NB4 (cell line): ENCODE measurements around the gene P2RY8.

ENCODE experiments used
- DNase-seq: peaks from one replicate; pipeline ENCODE4 v3.0.0; 2010; ENCODE audit warnings: low read depth
- H3K4me3 ChIP-seq: one replicate; pipeline ENCODE4 v1.5.1; 2011; ENCODE audit warnings: mild to moderate bottlenecking, low read depth, low read length, moderate library complexity
- CTCF ChIP-seq: IDR thresholded peaks from one replicate; pipeline ENCODE4 v1.5.1; 2012; ENCODE audit warnings: low read depth, low read length
- MAX ChIP-seq: IDR thresholded peaks from 2 replicates; pipeline ENCODE4 v1.6.1; 2011; ENCODE audit warnings: low read depth, low read length
- MYC ChIP-seq: IDR thresholded peaks from 2 replicates; pipeline ENCODE4 v1.6.1; 2011; ENCODE audit warnings: low read depth, low read length
- POLR2A ChIP-seq: IDR thresholded peaks from 2 replicates; pipeline ENCODE4 v1.6.1; 2011; ENCODE audit warnings: mild to moderate bottlenecking; ENCODE audit not compliant: insufficient read length; ENCODE audit errors: extremely low read depth

Gene P2RY8

GRCh38 chrX:1444561-1445500 is 92.2 kb downstream of the P2RY8 start:
- no peak overlapping the region for H3K4me3 ChIP-seq
- TF ChIP-seq MAX (no peak), MYC (no peak), CTCF (no peak), POLR2A (no peak)
- DNase-seq: no peak

DNA sequence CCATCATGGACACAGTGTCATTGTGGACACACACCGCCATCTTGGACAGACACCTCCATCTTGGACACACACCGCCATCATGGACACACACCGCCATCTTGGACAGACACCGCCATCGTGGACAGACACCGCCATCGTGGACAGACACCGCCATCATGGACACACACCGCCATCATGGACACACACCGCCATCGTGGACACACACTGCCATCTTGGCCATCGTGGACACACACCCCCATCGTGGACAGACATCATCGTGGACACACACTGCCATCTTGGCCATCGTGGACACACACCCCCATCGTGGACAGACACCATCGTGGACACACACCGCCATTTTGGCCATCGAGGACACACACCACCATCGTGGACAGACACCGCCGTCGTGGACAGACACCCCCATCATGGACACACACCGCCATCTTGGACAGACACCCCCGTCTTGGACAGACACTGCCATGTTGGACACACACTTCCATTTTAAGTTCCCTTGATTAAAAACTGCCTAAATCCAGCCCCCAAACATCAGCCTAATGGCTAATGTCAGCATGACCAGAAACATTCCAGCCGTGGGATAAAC is 93.4 kb downstream of the P2RY8 start:
- no peak overlapping the region for H3K4me3 ChIP-seq
- DNase-seq: no peak
- no peak for TF ChIP-seq MAX
- no peak for TF ChIP-seq POLR2A
- TF ChIP-seq CTCF: no peak
- TF ChIP-seq MYC: no peak

DNA sequence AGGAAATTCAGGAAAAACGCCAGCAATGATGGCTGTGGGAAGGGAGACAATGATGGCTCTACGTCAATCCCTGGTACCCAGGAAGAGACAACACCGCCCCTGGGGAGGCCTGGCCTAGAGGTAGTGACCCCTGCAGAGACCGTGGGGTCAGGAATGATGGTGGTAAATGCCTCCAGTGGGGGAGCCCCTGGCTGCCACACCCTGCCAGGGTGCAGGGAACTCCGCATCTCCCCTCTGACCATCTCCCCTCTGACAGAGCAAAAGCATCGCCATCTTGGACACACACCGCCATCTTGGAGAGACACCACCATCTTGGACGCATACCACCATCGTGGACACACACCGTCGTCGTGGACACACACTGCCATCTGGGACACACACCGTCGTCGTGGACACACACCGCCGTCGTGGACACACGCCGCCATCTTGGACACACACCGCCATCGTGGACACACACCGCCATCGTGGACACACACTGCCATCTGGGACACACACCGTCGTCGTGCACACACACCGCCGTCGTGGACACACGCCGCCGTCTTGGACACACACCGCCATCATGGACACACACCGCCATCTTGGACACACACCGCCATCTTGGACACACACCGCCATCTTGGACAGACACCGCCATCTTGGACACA is 94.1 kb downstream of the P2RY8 start:
- no peak overlapping the region for H3K4me3 ChIP-seq
- no peak for TF ChIP-seq MAX
- no peak for TF ChIP-seq CTCF
- TF ChIP-seq MYC: no peak
- no peak for TF ChIP-seq POLR2A

GRCh38 chrX:1442016-1442665 is 94.8 kb downstream of the P2RY8 start:
- no peak overlapping the region for H3K4me3 ChIP-seq
- no peak for TF ChIP-seq MYC
- TF ChIP-seq CTCF: no peak
- no peak for TF ChIP-seq POLR2A
- no peak for TF ChIP-seq MAX
- no peak for DNase-seq

More for the DNA sequence above, 94.1 kb downstream of the P2RY8 start:
- no peak for DNase-seq

DNA sequence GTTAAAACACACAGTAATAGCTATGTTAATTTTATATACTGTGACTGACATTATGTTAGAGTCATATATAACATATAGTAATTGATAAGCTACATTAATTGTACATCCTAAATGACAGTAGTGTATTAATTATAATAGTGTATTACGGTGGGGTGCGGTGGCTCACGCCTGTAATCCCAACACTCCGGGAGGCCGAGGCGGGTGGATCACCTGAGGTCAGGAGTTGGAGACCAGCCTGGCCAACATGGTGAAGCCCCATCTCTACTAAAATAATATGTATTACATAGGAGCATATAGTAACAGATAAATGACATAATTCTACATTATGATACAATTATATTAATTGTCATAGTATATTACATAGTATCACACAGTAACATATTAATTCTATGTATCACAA is 96.5 kb downstream of the P2RY8 start:
- no peak for TF ChIP-seq MYC
- TF ChIP-seq POLR2A: no peak
- TF ChIP-seq CTCF: no peak
- TF ChIP-seq MAX: no peak

More for the DNA sequence above, 96.5 kb downstream of the P2RY8 start:
- no peak for DNase-seq
- H3K4me3 ChIP-seq: no peak overlapping the region
